ENCODE data around the gene EID2B. TPM values are rescaled to one million over a fixed set of nuclear protein-coding genes. Genes with fewer than 3 reads are reported as not detected.

EID2B gene
- total RNA-seq, 1 experiment from 2014 or later, result 2.2 TPM

DNA sequence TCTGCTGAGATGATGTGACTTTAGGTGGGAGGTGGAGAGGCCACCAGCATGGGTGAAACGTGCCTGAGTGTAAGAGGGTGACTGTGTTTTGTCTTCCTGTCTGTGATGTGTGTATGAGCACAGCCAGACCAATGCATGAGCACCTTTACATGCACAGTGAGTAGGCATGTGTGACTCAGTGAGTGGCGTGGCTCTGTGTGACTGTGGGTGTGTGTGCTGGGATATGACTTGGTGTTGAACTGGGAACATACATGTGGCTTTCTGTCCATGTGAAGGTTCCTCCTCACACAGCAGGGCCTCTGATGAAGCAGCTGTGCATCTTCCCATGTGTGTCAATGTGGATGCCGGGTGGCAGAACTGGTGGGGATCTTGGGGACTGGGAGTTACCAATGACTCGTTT, 49.8 kb upstream of the EID2B start:
- H3K79me2 ChIP-seq (ENCODE audit: insufficient read depth, low read length), result no peaks in the 10 kb centered on the region
- Mint-ChIP-seq H3K27ac (no peak overlapping the region), H3K4me3 (no peak overlapping the region), H3K4me1 (no peaks in the 10 kb centered on the region), H3K9me3 (peaks cover 5 to 19% of the 10 kb centered on the region in 2 experiments; a peak in 4 of 5 replicates), H3K27me3 (ENCODE audit: low read depth) (peaks cover 30% of the 10 kb centered on the region), H3K36me3 (ENCODE audit: insufficient read depth in 1 of 3, low read depth in 3 of 3) (no peaks in the 10 kb centered on the region)
- WGBS (ENCODE audit: extremely low coverage, insufficient read length, low lambda C conversion rate), result no CpG with 5 or more reads among the region's 4 CpGs
- no peak overlapping the region for H4K5ac ChIP-seq (ENCODE audit: insufficient read length, low read depth, low read length)
- no peak overlapping the region for H3K56ac ChIP-seq (ENCODE audit: insufficient read length, low read depth, low read length)
- H3T11ph ChIP-seq (ENCODE audit: low read length), result no peak overlapping the region
- no peak overlapping the region for H2AK5ac ChIP-seq (ENCODE audit: insufficient read length, low read length)
- no peaks in the 10 kb centered on the region for H3K23me2 ChIP-seq (ENCODE audit: insufficient read length, low read depth, low read length, poor library complexity, severe bottlenecking)
- H3K4me2 ChIP-seq (ENCODE audit: insufficient read depth, insufficient read length, low read length), result no peak overlapping the region
- TF ChIP-seq, protein P1, sequence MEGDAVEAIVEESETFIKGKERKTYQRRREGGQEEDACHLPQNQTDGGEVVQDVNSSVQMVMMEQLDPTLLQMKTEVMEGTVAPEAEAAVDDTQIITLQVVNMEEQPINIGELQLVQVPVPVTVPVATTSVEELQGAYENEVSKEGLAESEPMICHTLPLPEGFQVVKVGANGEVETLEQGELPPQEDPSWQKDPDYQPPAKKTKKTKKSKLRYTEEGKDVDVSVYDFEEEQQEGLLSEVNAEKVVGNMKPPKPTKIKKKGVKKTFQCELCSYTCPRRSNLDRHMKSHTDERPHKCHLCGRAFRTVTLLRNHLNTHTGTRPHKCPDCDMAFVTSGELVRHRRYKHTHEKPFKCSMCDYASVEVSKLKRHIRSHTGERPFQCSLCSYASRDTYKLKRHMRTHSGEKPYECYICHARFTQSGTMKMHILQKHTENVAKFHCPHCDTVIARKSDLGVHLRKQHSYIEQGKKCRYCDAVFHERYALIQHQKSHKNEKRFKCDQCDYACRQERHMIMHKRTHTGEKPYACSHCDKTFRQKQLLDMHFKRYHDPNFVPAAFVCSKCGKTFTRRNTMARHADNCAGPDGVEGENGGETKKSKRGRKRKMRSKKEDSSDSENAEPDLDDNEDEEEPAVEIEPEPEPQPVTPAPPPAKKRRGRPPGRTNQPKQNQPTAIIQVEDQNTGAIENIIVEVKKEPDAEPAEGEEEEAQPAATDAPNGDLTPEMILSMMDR (conservative IDR thresholded peaks at IDR 0.05), result no peak
- H2BK12ac ChIP-seq (ENCODE audit: insufficient read length, low read depth, low read length), result no peak overlapping the region
- H2BK15ac ChIP-seq (ENCODE audit: low read depth, low read length), result no peak overlapping the region
- H3K9ac ChIP-seq (ENCODE audit: extremely low read depth, insufficient read length, low read length), result no peak overlapping the region
- no peak overlapping the region for H3K4ac ChIP-seq (ENCODE audit: low read depth, low read length)
- no peak overlapping the region for H2AFZ ChIP-seq (ENCODE audit: low read length)
- no peak overlapping the region for H2BK120ac ChIP-seq (ENCODE audit: low read depth, low read length, poor library complexity, severe bottlenecking)
- no peak overlapping the region for H4K8ac ChIP-seq (replicated peaks; ENCODE audit: insufficient read length, low read depth, low read length)
- no peak overlapping the region for H3K18ac ChIP-seq (ENCODE audit: insufficient read length, low read depth, low read length)
- H2BK20ac ChIP-seq (ENCODE audit: low read depth, low read length, poor library complexity, severe bottlenecking), result no peak overlapping the region
- no peak overlapping the region for H4K91ac ChIP-seq (ENCODE audit: insufficient read length, low read depth, low read length)
- H3K27ac ChIP-seq (ENCODE audit: insufficient read length, low read depth, low read length), result no peak overlapping the region
- H3K14ac ChIP-seq (ENCODE audit: insufficient read depth, low read length), result no peak overlapping the region; the same call in 1 of the 2 replicates
- H3K27me3 ChIP-seq (ENCODE audit: insufficient read depth, low read length), result no peaks in the 10 kb centered on the region
- no peaks in the 10 kb centered on the region for H3K79me1 ChIP-seq (ENCODE audit: insufficient read depth, low read depth, low read length, poor library complexity, severe bottlenecking)
- no peaks in the 10 kb centered on the region for H4K20me1 ChIP-seq (ENCODE audit: control insufficient read depth, insufficient read depth, insufficient read length)
- no peak overlapping the region for H3K23ac ChIP-seq (ENCODE audit: insufficient read length, low read depth, low read length)
- H3K9me3 ChIP-seq (ENCODE audit: control insufficient read depth, low read depth, low read length), result no peaks in the 10 kb centered on the region
- H2BK5ac ChIP-seq (ENCODE audit: insufficient read length, low read length), result no peak overlapping the region
- DNase-seq, result no peak
- H3K4me1 ChIP-seq (ENCODE audit: insufficient read depth, low read length), result no peaks in the 10 kb centered on the region
